ENCODE data around the gene ZFP42.
"Not testable (repeated sequence)": the region's sequence is repeated elsewhere in the genome, so short reads cannot be mapped to it uniquely, and the experiment has no call there.

Gene ZFP42

GRCh38 chr4:188021548-188022249 is 26.1 kb downstream of the ZFP42 start:
- DNase-seq (ENCODE audit: low read depth): no peak

GRCh38 chr4:188023682-188024081 is 28.1 kb downstream of the ZFP42 start:
- DNase-seq (ENCODE audit: low read depth): no peak

- no peak for DNase-seq (ENCODE audit: low read depth)
These were observed 29.9 kb downstream of the ZFP42 start for GRCh38 chr4:188025476-188025875.

GRCh38 chr4:188029114-188029513 is 33.5 kb downstream of the ZFP42 start:
- DNase-seq (ENCODE audit: low read depth): no peak

- no peak for DNase-seq (ENCODE audit: low read depth)
These were observed 34.8 kb downstream of the ZFP42 start for GRCh38 chr4:188030401-188030800.

GRCh38 chr4:188031751-188032150 is 36.2 kb downstream of the ZFP42 start:
- no peak for DNase-seq (ENCODE audit: low read depth)

GRCh38 chr4:188032170-188032569 is 36.6 kb downstream of the ZFP42 start:
- DNase-seq (ENCODE audit: low read depth): no peak

- DNase-seq (ENCODE audit: low read depth): no peak
These were observed 37.0 kb downstream of the ZFP42 start for GRCh38 chr4:188032583-188032982.

GRCh38 chr4:188037003-188037713 is 41.6 kb downstream of the ZFP42 start:
- no peak for DNase-seq (ENCODE audit: low read depth)

- no peak for DNase-seq (ENCODE audit: low read depth)
These were observed 46.1 kb downstream of the ZFP42 start for GRCh38 chr4:188041721-188042120.

- no peak for DNase-seq (ENCODE audit: low read depth)
These were observed 46.6 kb downstream of the ZFP42 start for GRCh38 chr4:188042191-188042590.

- no peak for DNase-seq (ENCODE audit: low read depth)
These were observed 47.6 kb downstream of the ZFP42 start for GRCh38 chr4:188043154-188043553.

- not testable (repeated sequence) for DNase-seq (ENCODE audit: low read depth)
These were observed 49.9 kb downstream of the ZFP42 start for GRCh38 chr4:188045461-188045860.

- no peak for DNase-seq (ENCODE audit: low read depth)
These were observed 51.1 kb downstream of the ZFP42 start for GRCh38 chr4:188046657-188047056.

GRCh38 chr4:188053302-188053701 is 57.7 kb downstream of the ZFP42 start:
- no peak for DNase-seq (ENCODE audit: low read depth)

Measured in activated T-cell treated with anti-CD3 and anti-CD28 coated beads for 24 hours (primary cell).